Stimulated activated memory B cell treated with anti-CD40 and anti-IgM and Interleukin-4, amounts not matched to agents 10 μg/mL and 1 μg/mL and 100 μg/mL, for 72 hours (primary cell): ENCODE measurements around the gene IZUMO2.

Experiments
- ATAC-seq: fragments of 150-1000 bp; cut with Tn5 transposase; 2 replicates; pipeline ENCODE4 v1.10.0; 2021
- H3K27ac Mint-ChIP-seq: one replicate; pipeline ENCODE4 v1.8.0; 2022; ENCODE audit warnings: mild to moderate bottlenecking, mixed read lengths
- H3K27me3 Mint-ChIP-seq: one replicate; pipeline ENCODE4 v1.8.0; 2022; ENCODE audit warnings: mixed read lengths
- H3K36me3 Mint-ChIP-seq: one replicate; pipeline ENCODE4 v1.8.0; 2022; ENCODE audit warnings: mixed read lengths
- H3K4me1 Mint-ChIP-seq: one replicate; pipeline ENCODE4 v1.8.0; 2022; ENCODE audit warnings: mixed read lengths
- H3K4me3 Mint-ChIP-seq: one replicate; pipeline ENCODE4 v1.8.0; 2022; ENCODE audit warnings: mild to moderate bottlenecking, moderate library complexity, mixed read lengths
- H3K9me3 Mint-ChIP-seq: one replicate; pipeline ENCODE4 v1.8.0; 2022; ENCODE audit warnings: mixed read lengths

IZUMO2 gene

GRCh38 chr19:50195224-50195623, 32.1 kb upstream of the IZUMO2 start:
- peaks cover 16% of the 10 kb centered on the region for H3K9me3 Mint-ChIP-seq

GRCh38 chr19:50192463-50193211, 29.6 kb upstream of the IZUMO2 start:
- no peak for ATAC-seq
- Mint-ChIP-seq H3K9me3 (peaks cover 18% of the 10 kb centered on the region), H3K4me3 (no peak overlapping the region), H3K27me3 (peaks cover 35% of the 10 kb centered on the region), H3K27ac (no peak overlapping the region), H3K36me3 (no peaks in the 10 kb centered on the region), H3K4me1 (no peaks in the 10 kb centered on the region)

More at GRCh38 chr19:50195224-50195623, 32.1 kb upstream of the IZUMO2 start:
- peaks cover 46% of the 10 kb centered on the region for H3K27me3 Mint-ChIP-seq
- no peak overlapping the region for H3K27ac Mint-ChIP-seq
- no peaks in the 10 kb centered on the region for H3K4me1 Mint-ChIP-seq
- no peaks in the 10 kb centered on the region for H3K36me3 Mint-ChIP-seq
- ATAC-seq: no peak
- H3K4me3 Mint-ChIP-seq: no peak overlapping the region

- ATAC-seq: no peak
- Mint-ChIP-seq H3K9me3 (peaks cover 10% of the 10 kb centered on the region), H3K4me1 (no peaks in the 10 kb centered on the region)
Observed at GRCh38 chr19:50191216-50191615, 28.1 kb upstream of the IZUMO2 start.

GRCh38 chr19:50190439-50190891, 27.4 kb upstream of the IZUMO2 start:
- H3K27ac Mint-ChIP-seq: no peak overlapping the region
- no peaks in the 10 kb centered on the region for H3K36me3 Mint-ChIP-seq
- no peak overlapping the region for H3K4me3 Mint-ChIP-seq
- ATAC-seq: peak; percentile 76
- peaks cover 12% of the 10 kb centered on the region for H3K9me3 Mint-ChIP-seq
- H3K27me3 Mint-ChIP-seq: peaks cover 14% of the 10 kb centered on the region
- H3K4me1 Mint-ChIP-seq: no peaks in the 10 kb centered on the region

More at GRCh38 chr19:50191216-50191615, 28.1 kb upstream of the IZUMO2 start:
- no peak overlapping the region for H3K4me3 Mint-ChIP-seq
- H3K27me3 Mint-ChIP-seq: peaks cover 21% of the 10 kb centered on the region
- no peaks in the 10 kb centered on the region for H3K36me3 Mint-ChIP-seq
- H3K27ac Mint-ChIP-seq: no peak overlapping the region

- no peak overlapping the region for H3K4me3 Mint-ChIP-seq
- ATAC-seq: no peak
- no peak overlapping the region for H3K27ac Mint-ChIP-seq
- H3K27me3 Mint-ChIP-seq: peaks cover 12% of the 10 kb centered on the region
- no peaks in the 10 kb centered on the region for H3K36me3 Mint-ChIP-seq
- peaks cover 12% of the 10 kb centered on the region for H3K9me3 Mint-ChIP-seq
- H3K4me1 Mint-ChIP-seq: no peaks in the 10 kb centered on the region
Observed at GRCh38 chr19:50189331-50189730, 26.2 kb upstream of the IZUMO2 start.

GRCh38 chr19:50187937-50188336, 24.9 kb upstream of the IZUMO2 start:
- Mint-ChIP-seq H3K27ac (no peak overlapping the region), H3K9me3 (peaks cover 14% of the 10 kb centered on the region), H3K36me3 (no peaks in the 10 kb centered on the region), H3K4me3 (no peak overlapping the region), H3K4me1 (no peaks in the 10 kb centered on the region), H3K27me3 (peaks cover 8% of the 10 kb centered on the region)
- no peak for ATAC-seq

GRCh38 chr19:50184196-50184595, 21.1 kb upstream of the IZUMO2 start:
- H3K27ac Mint-ChIP-seq: no peak overlapping the region
- ATAC-seq: no peak

GRCh38 chr19:50181121-50181520, 18.0 kb upstream of the IZUMO2 start:
- no peaks in the 10 kb centered on the region for H3K36me3 Mint-ChIP-seq
- no peaks in the 10 kb centered on the region for H3K27me3 Mint-ChIP-seq
- H3K27ac Mint-ChIP-seq: no peak overlapping the region
- no peaks in the 10 kb centered on the region for H3K4me1 Mint-ChIP-seq
- H3K9me3 Mint-ChIP-seq: peaks cover 9% of the 10 kb centered on the region
- ATAC-seq: no peak
- no peak overlapping the region for H3K4me3 Mint-ChIP-seq

More at GRCh38 chr19:50184196-50184595, 21.1 kb upstream of the IZUMO2 start:
- Mint-ChIP-seq H3K4me1 (no peaks in the 10 kb centered on the region), H3K36me3 (no peaks in the 10 kb centered on the region), H3K4me3 (no peak overlapping the region), H3K9me3 (peaks cover 12% of the 10 kb centered on the region), H3K27me3 (no peaks in the 10 kb centered on the region)

GRCh38 chr19:50178859-50179537, 15.9 kb upstream of the IZUMO2 start:
- Mint-ChIP-seq H3K4me1 (no peaks in the 10 kb centered on the region), H3K27ac (no peak overlapping the region)

GRCh38 chr19:50178320-50178719, 15.2 kb upstream of the IZUMO2 start:
- no peak overlapping the region for H3K27ac Mint-ChIP-seq
- H3K4me3 Mint-ChIP-seq: no peak overlapping the region
- no peaks in the 10 kb centered on the region for H3K27me3 Mint-ChIP-seq
- H3K9me3 Mint-ChIP-seq: peaks cover 13% of the 10 kb centered on the region
- no peaks in the 10 kb centered on the region for H3K4me1 Mint-ChIP-seq
- ATAC-seq: no peak
- H3K36me3 Mint-ChIP-seq: no peaks in the 10 kb centered on the region

More at GRCh38 chr19:50178859-50179537, 15.9 kb upstream of the IZUMO2 start:
- H3K9me3 Mint-ChIP-seq: peaks cover 13% of the 10 kb centered on the region
- H3K27me3 Mint-ChIP-seq: no peaks in the 10 kb centered on the region
- H3K36me3 Mint-ChIP-seq: no peaks in the 10 kb centered on the region
- no peak for ATAC-seq
- H3K4me3 Mint-ChIP-seq: no peak overlapping the region

- H3K36me3 Mint-ChIP-seq: no peaks in the 10 kb centered on the region
- H3K9me3 Mint-ChIP-seq: peaks cover 10% of the 10 kb centered on the region
- no peak overlapping the region for H3K27ac Mint-ChIP-seq
- peaks cover 15% of the 10 kb centered on the region for H3K27me3 Mint-ChIP-seq
- no peak overlapping the region for H3K4me3 Mint-ChIP-seq
- no peaks in the 10 kb centered on the region for H3K4me1 Mint-ChIP-seq
- no peak for ATAC-seq
Observed at GRCh38 chr19:50176775-50177174, 13.7 kb upstream of the IZUMO2 start.

- H3K4me1 Mint-ChIP-seq: no peaks in the 10 kb centered on the region
- H3K27ac Mint-ChIP-seq: no peak overlapping the region
- H3K36me3 Mint-ChIP-seq: no peaks in the 10 kb centered on the region
- no peak overlapping the region for H3K4me3 Mint-ChIP-seq
- no peak for ATAC-seq
- peaks cover 10% of the 10 kb centered on the region for H3K9me3 Mint-ChIP-seq
- peaks cover 17% of the 10 kb centered on the region for H3K27me3 Mint-ChIP-seq
Observed at GRCh38 chr19:50175924-50176323, 12.8 kb upstream of the IZUMO2 start.

- H3K27ac Mint-ChIP-seq: no peak overlapping the region
- ATAC-seq: no peak
- peaks cover 10% of the 10 kb centered on the region for H3K9me3 Mint-ChIP-seq
- no peak overlapping the region for H3K4me3 Mint-ChIP-seq
- peaks cover 30% of the 10 kb centered on the region for H3K27me3 Mint-ChIP-seq
- no peaks in the 10 kb centered on the region for H3K4me1 Mint-ChIP-seq
- H3K36me3 Mint-ChIP-seq: no peaks in the 10 kb centered on the region
Observed at GRCh38 chr19:50174100-50174793, 11.2 kb upstream of the IZUMO2 start.

- Mint-ChIP-seq H3K4me1 (no peaks in the 10 kb centered on the region), H3K27ac (no peak overlapping the region), H3K36me3 (no peaks in the 10 kb centered on the region), H3K4me3 (no peak overlapping the region), H3K9me3 (peaks cover 12% of the 10 kb centered on the region), H3K27me3 (peaks cover 36% of the 10 kb centered on the region)
- no peak for ATAC-seq
Observed at GRCh38 chr19:50173127-50173526, 10.0 kb upstream of the IZUMO2 start.

GRCh38 chr19:50172726-50173125, 9.6 kb upstream of the IZUMO2 start:
- peaks cover 36% of the 10 kb centered on the region for H3K27me3 Mint-ChIP-seq
- H3K36me3 Mint-ChIP-seq: no peaks in the 10 kb centered on the region
- no peak overlapping the region for H3K27ac Mint-ChIP-seq
- no peak for ATAC-seq
- no peaks in the 10 kb centered on the region for H3K4me1 Mint-ChIP-seq
- H3K4me3 Mint-ChIP-seq: no peak overlapping the region
- peaks cover 12% of the 10 kb centered on the region for H3K9me3 Mint-ChIP-seq
